ENCODE results near the gene TOP3A.
A peak's percentile ranks its signal among the peaks of the same experiment; 100 is the strongest.
"Not testable (repeated sequence)": the region's sequence is repeated elsewhere in the genome, so short reads cannot be mapped to it uniquely, and the experiment has no call there.

The TOP3A gene, protein sequence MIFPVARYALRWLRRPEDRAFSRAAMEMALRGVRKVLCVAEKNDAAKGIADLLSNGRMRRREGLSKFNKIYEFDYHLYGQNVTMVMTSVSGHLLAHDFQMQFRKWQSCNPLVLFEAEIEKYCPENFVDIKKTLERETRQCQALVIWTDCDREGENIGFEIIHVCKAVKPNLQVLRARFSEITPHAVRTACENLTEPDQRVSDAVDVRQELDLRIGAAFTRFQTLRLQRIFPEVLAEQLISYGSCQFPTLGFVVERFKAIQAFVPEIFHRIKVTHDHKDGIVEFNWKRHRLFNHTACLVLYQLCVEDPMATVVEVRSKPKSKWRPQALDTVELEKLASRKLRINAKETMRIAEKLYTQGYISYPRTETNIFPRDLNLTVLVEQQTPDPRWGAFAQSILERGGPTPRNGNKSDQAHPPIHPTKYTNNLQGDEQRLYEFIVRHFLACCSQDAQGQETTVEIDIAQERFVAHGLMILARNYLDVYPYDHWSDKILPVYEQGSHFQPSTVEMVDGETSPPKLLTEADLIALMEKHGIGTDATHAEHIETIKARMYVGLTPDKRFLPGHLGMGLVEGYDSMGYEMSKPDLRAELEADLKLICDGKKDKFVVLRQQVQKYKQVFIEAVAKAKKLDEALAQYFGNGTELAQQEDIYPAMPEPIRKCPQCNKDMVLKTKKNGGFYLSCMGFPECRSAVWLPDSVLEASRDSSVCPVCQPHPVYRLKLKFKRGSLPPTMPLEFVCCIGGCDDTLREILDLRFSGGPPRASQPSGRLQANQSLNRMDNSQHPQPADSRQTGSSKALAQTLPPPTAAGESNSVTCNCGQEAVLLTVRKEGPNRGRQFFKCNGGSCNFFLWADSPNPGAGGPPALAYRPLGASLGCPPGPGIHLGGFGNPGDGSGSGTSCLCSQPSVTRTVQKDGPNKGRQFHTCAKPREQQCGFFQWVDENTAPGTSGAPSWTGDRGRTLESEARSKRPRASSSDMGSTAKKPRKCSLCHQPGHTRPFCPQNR

DNA sequence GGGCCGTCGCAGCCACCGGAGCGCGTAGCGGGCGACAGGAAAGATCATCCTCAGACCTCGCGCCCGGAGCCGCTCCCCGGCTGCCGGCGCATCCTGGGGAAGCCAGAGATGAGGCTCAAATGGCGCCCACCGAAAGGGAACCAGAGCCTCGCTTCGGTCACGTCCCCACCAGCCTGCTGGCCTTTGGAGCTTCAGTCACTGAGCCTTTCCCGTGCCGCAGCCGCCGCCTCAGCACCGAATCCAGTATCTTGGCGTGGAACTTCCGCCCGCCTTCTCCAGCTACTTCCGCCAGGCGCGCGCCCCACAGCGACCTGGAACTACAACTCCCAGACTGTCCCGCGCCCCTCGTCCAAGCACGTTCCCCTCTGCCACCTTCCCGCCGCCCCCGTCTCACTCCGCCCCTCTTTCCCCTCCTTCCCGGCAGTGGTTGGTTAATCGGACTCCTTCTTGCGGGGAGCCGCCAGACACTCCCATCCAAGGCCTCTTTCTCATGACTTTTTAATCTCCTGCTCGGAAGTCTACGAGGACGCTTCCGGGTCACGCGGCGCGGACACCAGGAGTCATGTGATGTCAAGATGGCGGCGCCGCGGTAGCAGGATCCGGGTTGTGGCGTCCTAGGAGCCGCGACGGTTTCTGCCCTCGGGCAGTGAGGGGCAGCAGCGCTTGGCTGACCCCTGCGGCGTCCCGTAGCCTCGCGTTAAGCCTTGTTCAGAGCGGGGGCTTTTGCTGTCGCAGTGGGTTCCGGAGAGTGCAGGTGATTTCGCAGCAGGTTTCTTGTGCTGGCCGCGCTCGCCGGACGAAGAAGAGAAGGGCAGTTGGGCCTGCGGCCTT, at the start of gene TOP3A, which contains the start of gene SMCR8:
Gene TOP3A (minus strand): TSS at position 264 of the 831 bp plus-strand sequence. CDS start 216 bp downstream, at position 48.
Gene SMCR8 (plus strand): TSS at position 563 of the 831 bp plus-strand sequence. CDS start 497 bp downstream, outside the sequence.
- peak; percentile 89 for DNase-seq

GRCh38 chr17:18364166-18364565, 49.4 kb upstream of the TOP3A start:
- no peak for DNase-seq

GRCh38 chr17:18363101-18364049, 48.6 kb upstream of the TOP3A start, which contains the start of gene SHMT1:
SHMT1 (minus strand) TSS chr17:18363550; CDS start chr17:18355981, 7,569 bp downstream.
- DNase-seq = peak; percentile 64

DNA sequence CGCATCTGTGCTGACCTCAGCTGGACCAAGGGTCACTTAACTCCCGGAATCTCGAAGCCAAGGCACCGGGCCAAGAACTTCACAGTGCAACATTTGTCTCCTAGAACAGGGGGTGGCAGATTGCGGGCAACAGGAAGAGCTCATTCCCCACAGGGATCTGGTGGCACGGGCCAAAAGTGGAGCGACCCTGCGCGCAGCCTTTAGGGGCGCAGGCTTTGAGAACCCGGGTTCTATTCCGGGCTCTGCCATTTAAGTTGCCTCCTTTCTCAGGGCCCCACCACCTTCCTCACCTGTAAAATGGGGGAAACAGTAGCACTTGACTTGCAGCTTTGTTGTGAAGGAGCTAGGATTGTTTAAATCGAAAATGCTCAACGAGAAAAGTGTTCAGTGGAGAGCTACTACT, 47.9 kb upstream of the TOP3A start:
- DNase-seq = no peak

- DNase-seq = no peak
Measured at GRCh38 chr17:18361837-18362697, 47.3 kb upstream of the TOP3A start.

- no peak for DNase-seq
Measured at GRCh38 chr17:18360518-18360917, 45.7 kb upstream of the TOP3A start.

DNA sequence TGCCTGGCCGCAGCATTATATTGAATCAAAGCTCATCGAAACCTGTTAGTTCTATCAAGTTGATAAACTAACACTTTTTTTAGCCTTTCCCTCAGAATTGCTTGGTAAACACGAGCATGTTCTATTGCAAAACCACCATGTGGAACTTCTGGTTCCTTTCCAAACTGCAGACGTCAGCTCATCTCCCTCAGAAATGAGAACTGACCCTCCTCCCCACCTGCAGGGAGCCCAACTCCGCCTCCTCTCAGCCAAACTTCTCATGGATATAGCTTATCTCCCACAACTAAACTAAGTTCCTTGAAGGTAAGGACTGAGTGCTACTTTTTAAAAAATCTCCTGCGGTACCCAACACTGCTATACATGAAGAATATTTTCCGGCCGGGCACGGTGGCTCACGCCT, 41.8 kb upstream of the TOP3A start:
- no peak for DNase-seq

GRCh38 chr17:18353541-18353940, 38.7 kb upstream of the TOP3A start:
- DNase-seq = no peak

- DNase-seq = no peak
Measured at GRCh38 chr17:18344021-18344420, 29.2 kb upstream of the TOP3A start.

DNA sequence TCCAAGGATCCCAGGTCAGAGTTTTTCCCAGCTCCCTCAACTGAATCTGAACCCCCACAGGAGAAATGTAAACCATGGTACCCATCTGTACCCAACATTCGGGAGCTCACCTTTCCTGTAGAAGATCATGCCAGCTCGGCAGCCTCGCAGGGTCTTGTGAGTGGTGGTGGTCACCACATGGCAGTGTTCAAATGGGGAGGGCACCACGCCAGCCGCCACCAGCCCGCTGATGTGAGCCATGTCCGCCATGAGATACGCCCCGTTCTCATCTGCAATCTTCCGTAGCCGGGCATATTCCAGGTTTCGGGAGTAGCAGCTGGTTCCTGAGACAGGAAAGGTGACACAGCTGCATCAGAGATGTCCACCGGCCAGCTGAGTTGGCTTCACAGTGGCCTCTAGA, 25.1 kb upstream of the TOP3A start:
- DNase-seq = no peak

- DNase-seq = not testable (repeated sequence)
Measured at GRCh38 chr17:18338158-18338557, 23.4 kb upstream of the TOP3A start.

GRCh38 chr17:18332909-18333489, 18.2 kb upstream of the TOP3A start:
- DNase-seq = no peak

GRCh38 chr17:18331879-18332278, 17.1 kb upstream of the TOP3A start:
- DNase-seq = no peak

DNA sequence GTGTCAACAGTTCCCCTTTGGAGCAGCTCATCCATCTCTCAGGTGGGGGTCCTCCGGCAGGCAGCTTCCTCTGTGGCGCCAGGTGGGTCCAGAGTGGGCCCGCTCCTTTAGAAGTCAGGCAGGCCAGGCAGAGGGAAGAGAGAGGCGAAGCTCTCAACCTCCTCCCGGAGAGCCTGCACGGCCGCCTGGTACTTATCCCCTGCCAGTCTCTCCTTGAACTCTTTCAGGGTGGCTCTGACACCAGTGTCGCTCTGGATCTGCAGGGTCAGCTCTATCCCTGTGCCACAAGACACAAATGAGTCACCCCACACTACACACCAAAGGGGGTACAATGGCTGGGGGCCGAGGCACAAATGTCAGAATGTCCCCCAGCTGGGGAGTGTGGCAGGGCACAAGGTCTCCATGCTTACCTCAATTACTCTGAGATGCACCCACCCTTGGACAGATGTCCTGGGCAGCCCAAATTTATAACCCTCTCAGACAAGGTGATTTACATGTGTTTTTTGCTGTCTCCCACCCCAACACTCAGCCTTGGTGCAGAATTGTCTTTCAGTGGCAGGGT, 13.9 kb upstream of the TOP3A start:
- DNase-seq = no peak

DNA sequence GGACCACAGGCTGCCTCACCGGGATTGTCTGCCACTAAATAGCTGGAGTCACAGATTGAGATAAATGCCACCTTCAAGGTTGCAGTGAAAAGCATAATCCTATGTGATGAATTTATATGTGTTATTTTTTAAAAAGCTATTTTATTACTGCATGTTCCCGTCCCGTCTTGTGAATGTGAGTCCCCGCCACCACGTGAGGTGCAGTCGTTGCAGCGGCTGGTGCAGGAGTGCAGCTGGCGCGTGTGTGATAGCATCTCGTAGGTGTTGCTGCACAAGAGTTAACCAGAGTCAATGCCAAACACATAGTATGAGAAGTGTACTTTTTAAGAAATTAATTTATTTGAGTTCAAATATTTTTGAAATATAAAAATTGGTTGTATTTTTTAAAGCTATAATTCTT, 12.8 kb upstream of the TOP3A start:
- DNase-seq = no peak

- no peak for DNase-seq
Measured at GRCh38 chr17:18327093-18327492, 12.3 kb upstream of the TOP3A start.

DNA sequence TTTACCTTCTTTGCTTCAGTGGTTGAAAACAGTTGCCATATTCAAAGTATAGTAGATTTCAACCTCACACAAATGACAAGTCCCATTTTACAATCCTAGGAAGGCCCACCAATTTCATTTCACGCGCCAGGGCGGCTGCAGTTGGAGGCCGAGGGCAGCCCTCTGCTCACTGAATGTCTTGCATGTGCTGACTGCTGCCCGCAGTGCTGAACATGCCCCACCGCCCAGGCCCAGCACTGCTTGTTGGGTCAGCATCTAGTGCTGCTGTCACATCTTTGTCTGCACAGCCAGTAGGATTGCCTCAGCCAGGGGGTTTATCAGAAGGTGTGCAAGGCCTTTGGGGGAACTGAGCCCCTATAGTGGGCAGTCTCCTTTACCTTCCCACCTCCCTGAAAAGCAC, 11.8 kb upstream of the TOP3A start:
- no peak for DNase-seq

DNA sequence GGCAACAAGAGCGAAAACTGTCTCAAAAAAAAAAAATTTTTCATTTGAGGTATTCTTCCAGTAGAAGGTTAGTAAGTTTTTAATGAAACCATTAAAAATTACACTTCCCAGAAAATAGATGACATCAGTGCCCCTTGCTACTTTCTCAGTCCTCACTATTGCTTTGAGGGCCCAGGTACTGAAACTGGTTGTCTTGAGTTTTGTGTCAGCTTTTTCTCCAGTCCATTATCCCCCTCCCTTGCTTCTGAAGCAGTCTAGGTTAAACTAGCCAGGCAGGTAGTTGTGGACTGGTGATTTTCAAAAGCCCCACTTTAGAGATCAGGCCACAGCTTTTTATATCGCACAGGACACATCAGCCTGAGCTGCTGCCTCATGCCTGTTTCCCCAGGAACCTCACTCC, 11.2 kb upstream of the TOP3A start:
- DNase-seq = no peak
